ENCODE data around the gene VPS26C. TPM values are rescaled to one million over a fixed set of nuclear protein-coding genes. Genes with fewer than 3 reads are reported as not detected.

The VPS26C gene
- total and polyA plus RNA-seq, 9 of the 15 experiments (the other 6 are each of a cell fraction or from before 2014, with no cell fraction given) = 32.8 to 48.7 (median 42.1) TPM

GRCh38 chr21:37251294-37251634 is 15.9 kb downstream of the VPS26C start (continued):
- TF ChIP-seq CREB5 (CRISPR knock-in tag; IDR thresholded peaks at IDR 0.05) (no peak), ZC3H4 (CRISPR knock-in tag; IDR thresholded peaks at IDR 0.05; ENCODE audit: borderline replicate concordance) (no peak), ELK1 (CRISPR knock-in tag; IDR thresholded peaks at IDR 0.05) (no peak), ZNF444 (CRISPR knock-in tag; IDR thresholded peaks at IDR 0.05) (no peak), TAF7 (tag; IDR thresholded peaks at IDR 0.05) (no peak), NR2F6 (CRISPR knock-in tag; IDR thresholded peaks at IDR 0.05) (no peak), U2AF1 (optimal IDR thresholded peaks at IDR 0.05; ENCODE audit: low read depth, low read length) (no peak), ATF1 (CRISPR knock-in tag; IDR thresholded peaks at IDR 0.05) (no peak), ATF1 (tag; IDR thresholded peaks at IDR 0.05) (no peak), CEBPB (tag; IDR thresholded peaks at IDR 0.05) (peak; percentile 51), ZBTB49 (CRISPR knock-in tag; IDR thresholded peaks at IDR 0.05; ENCODE audit: borderline replicate concordance) (no peak), SMARCA4 (IDR thresholded peaks at IDR 0.05) (peak; percentile 24; the same call in 1 of the 2 replicates), RUNX1 (IDR thresholded peaks at IDR 0.05; ENCODE audit: low read depth) (no peak), EP300 (IDR thresholded peaks at IDR 0.05; ENCODE audit: low read length) (no peak), ZNF174 (CRISPR knock-in tag; IDR thresholded peaks at IDR 0.05) (no peak), ZNF384 (IDR thresholded peaks at IDR 0.05; ENCODE audit: low read depth, low read length) (peak; percentile 54; the same call in 1 of the 2 replicates), L3MBTL2 (IDR thresholded peaks at IDR 0.05) (peak; percentile 3; the same call in 1 of the 2 replicates), ZNF133 (CRISPR knock-in tag; IDR thresholded peaks at IDR 0.05) (no peak), NFE2 (IDR thresholded peaks at IDR 0.05; ENCODE audit: low read depth) (peak; percentile 77), FOXK2 (conservative IDR thresholded peaks at IDR 0.05 in 1 of 2, IDR thresholded peaks at IDR 0.05 in 1 of 2; ENCODE audit: low read depth in 2 of 2) (no peak), C11orf30 (IDR thresholded peaks at IDR 0.05; ENCODE audit: low read depth) (peak; percentile 30; the same call in 1 of the 2 replicates), MYC (IDR thresholded peaks at IDR 0.05; ENCODE audit: low read depth, low read length) (no peak), MYC (CRISPR knock-in tag; IDR thresholded peaks at IDR 0.05; ENCODE audit: borderline replicate concordance, low read depth) (no peak), SMARCC2 (IDR thresholded peaks at IDR 0.05; ENCODE audit: low read depth) (no peak)
- TF ChIP-seq, protein P1, sequence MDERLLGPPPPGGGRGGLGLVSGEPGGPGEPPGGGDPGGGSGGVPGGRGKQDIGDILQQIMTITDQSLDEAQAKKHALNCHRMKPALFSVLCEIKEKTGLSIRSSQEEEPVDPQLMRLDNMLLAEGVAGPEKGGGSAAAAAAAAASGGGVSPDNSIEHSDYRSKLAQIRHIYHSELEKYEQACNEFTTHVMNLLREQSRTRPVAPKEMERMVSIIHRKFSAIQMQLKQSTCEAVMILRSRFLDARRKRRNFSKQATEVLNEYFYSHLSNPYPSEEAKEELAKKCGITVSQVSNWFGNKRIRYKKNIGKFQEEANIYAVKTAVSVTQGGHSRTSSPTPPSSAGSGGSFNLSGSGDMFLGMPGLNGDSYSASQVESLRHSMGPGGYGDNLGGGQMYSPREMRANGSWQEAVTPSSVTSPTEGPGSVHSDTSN (CRISPR knock-in tag; IDR thresholded peaks at IDR 0.05; ENCODE audit: low read depth) = no peak
- TF ChIP-seq, protein P1 (tag; conservative IDR thresholded peaks at IDR 0.05; ENCODE audit: low read depth) = 0 out of 2 replicates have a peak, but pooled peaks have one; percentile 38

All from K562 (cell line).